ENCODE measurements around the gene MMS22L.

The MMS22L gene

GRCh38 chr6:97289332-97289731 lies 6.3 kb upstream of the MMS22L start:
- Histone ChIP-seq H3K36me3 (replicated peaks in 1 of 2; ENCODE audit: control insufficient read depth in 2 of 2, insufficient read depth in 2 of 2, low read length in 2 of 2) (no peaks in the 10 kb centered on the region), H2BK120ac (ENCODE audit: low read depth, low read length) (no peak overlapping the region), H3K14ac (ENCODE audit: low read length) (no peak overlapping the region), H2AFZ (ENCODE audit: low read length) (no peak overlapping the region), H3K79me1 (ENCODE audit: low read depth, low read length) (no peaks in the 10 kb centered on the region), H3K4ac (ENCODE audit: low read length) (no peak overlapping the region), H3K23ac (ENCODE audit: low read depth, low read length, poor library complexity) (no peak overlapping the region), H2BK12ac (ENCODE audit: low read length) (no peak overlapping the region), H3K9me3 (replicated peaks in 1 of 2; ENCODE audit: control insufficient read depth in 2 of 2, insufficient read depth in 1 of 2, low read depth in 1 of 2, low read length in 2 of 2) (peaks cover 5 to 7% of the 10 kb centered on the region in 2 donors), H3K4me2 (ENCODE audit: insufficient read depth, low read length, poor library complexity, severe bottlenecking) (no peak overlapping the region), H3K18ac (ENCODE audit: low read length) (no peak overlapping the region), H4K8ac (ENCODE audit: low read depth, low read length) (no peak overlapping the region), H4K91ac (ENCODE audit: low read depth, low read length, poor library complexity) (no peak overlapping the region), H3K27me3 (ENCODE audit: control insufficient read depth in 3 of 3, insufficient read depth in 3 of 3, low read depth in 1 of 3, low read length in 3 of 3) (no peaks in the 10 kb centered on the region), H2BK5ac (ENCODE audit: low read length) (no peak overlapping the region), H2BK15ac (ENCODE audit: low read length) (no peak overlapping the region), H3K4me1 (ENCODE audit: control insufficient read depth in 2 of 2, insufficient read depth in 1 of 2, low read depth in 1 of 2, low read length in 2 of 2) (peaks cover 0 to 2% of the 10 kb centered on the region in 2 donors), H3K27ac (replicated peaks; ENCODE audit: low read length) (no peak overlapping the region), H3K4me3 (ENCODE audit: low read length in 2 of 2) (no peak overlapping the region), H3K9ac (ENCODE audit: low read depth, low read length, poor library complexity) (no peak overlapping the region), H2AK5ac (ENCODE audit: low read depth, low read length) (no peak overlapping the region)
- DNase-seq (ENCODE audit: low spot score): no peak
- WGBS, 2 donors (ENCODE audit: extremely low coverage in 2 of 2, insufficient read length in 2 of 2, insufficient replicate concordance in 1 of 2): no CpG with 5 or more reads among the region's 4 CpGs

GRCh38 chr6:97288188-97288587 lies 5.2 kb upstream of the MMS22L start:
- H3K79me1 ChIP-seq (ENCODE audit: low read depth, low read length): no peaks in the 10 kb centered on the region
- peaks cover 5 to 7% of the 10 kb centered on the region in 2 donors for H3K9me3 ChIP-seq (replicated peaks in 1 of 2; ENCODE audit: control insufficient read depth in 2 of 2, insufficient read depth in 1 of 2, low read depth in 1 of 2, low read length in 2 of 2)
- no peak overlapping the region for H3K27ac ChIP-seq (replicated peaks; ENCODE audit: low read length)
- H3K9ac ChIP-seq (ENCODE audit: low read depth, low read length, poor library complexity): no peak overlapping the region
- no peak overlapping the region for H2BK5ac ChIP-seq (ENCODE audit: low read length)
- no peak overlapping the region for H4K8ac ChIP-seq (ENCODE audit: low read depth, low read length)
- H2AFZ ChIP-seq (ENCODE audit: low read length): no peak overlapping the region
- no peak for DNase-seq (ENCODE audit: low spot score)
- no peak overlapping the region for H2BK120ac ChIP-seq (ENCODE audit: low read depth, low read length)
- H3K4me1 ChIP-seq (ENCODE audit: control insufficient read depth in 2 of 2, insufficient read depth in 1 of 2, low read depth in 1 of 2, low read length in 2 of 2): peaks cover 0 to 2% of the 10 kb centered on the region in 2 donors
- H4K91ac ChIP-seq (ENCODE audit: low read depth, low read length, poor library complexity): no peak overlapping the region
- H3K18ac ChIP-seq (ENCODE audit: low read length): no peak overlapping the region
- no peak overlapping the region for H3K14ac ChIP-seq (ENCODE audit: low read length)
- H2BK15ac ChIP-seq (ENCODE audit: low read length): no peak overlapping the region
- H3K23ac ChIP-seq (ENCODE audit: low read depth, low read length, poor library complexity): no peak overlapping the region
- no peaks in the 10 kb centered on the region for H3K36me3 ChIP-seq (replicated peaks in 1 of 2; ENCODE audit: control insufficient read depth in 2 of 2, insufficient read depth in 2 of 2, low read length in 2 of 2)
- H2BK12ac ChIP-seq (ENCODE audit: low read length): no peak overlapping the region
- H2AK5ac ChIP-seq (ENCODE audit: low read depth, low read length): no peak overlapping the region
- no peak overlapping the region for H3K4me3 ChIP-seq (ENCODE audit: low read length in 2 of 2)
- no peak overlapping the region for H3K4ac ChIP-seq (ENCODE audit: low read length)
- H3K27me3 ChIP-seq (ENCODE audit: control insufficient read depth in 3 of 3, insufficient read depth in 3 of 3, low read depth in 1 of 3, low read length in 3 of 3): no peaks in the 10 kb centered on the region
- H3K4me2 ChIP-seq (ENCODE audit: insufficient read depth, low read length, poor library complexity, severe bottlenecking): no peak overlapping the region

- peak overlapping the region; percentile 96 for H3K18ac ChIP-seq (ENCODE audit: low read length)
- H3K36me3 ChIP-seq (replicated peaks in 1 of 2; ENCODE audit: control insufficient read depth in 2 of 2, insufficient read depth in 2 of 2, low read length in 2 of 2): peaks cover 5 to 46% of the 10 kb centered on the region in 2 donors
- no peak overlapping the region for H4K91ac ChIP-seq (ENCODE audit: low read depth, low read length, poor library complexity)
- peak overlapping the region; percentile 90 for H3K27ac ChIP-seq (replicated peaks; ENCODE audit: low read length)
- no CpG with 5 or more reads among the region's 13 CpGs for WGBS, 2 donors (ENCODE audit: extremely low coverage in 2 of 2, insufficient read length in 2 of 2, insufficient replicate concordance in 1 of 2)
- no peaks in the 10 kb centered on the region for H3K79me1 ChIP-seq (ENCODE audit: low read depth, low read length)
- no peak overlapping the region for H2AK5ac ChIP-seq (ENCODE audit: low read depth, low read length)
- H3K23ac ChIP-seq (ENCODE audit: low read depth, low read length, poor library complexity): peak overlapping the region; percentile 85
- no peak overlapping the region for H3K14ac ChIP-seq (ENCODE audit: low read length)
- peak overlapping the region; percentile 94 for H3K9ac ChIP-seq (ENCODE audit: low read depth, low read length, poor library complexity)
- peaks cover 3 to 5% of the 10 kb centered on the region in 2 donors for H3K4me1 ChIP-seq (ENCODE audit: control insufficient read depth in 2 of 2, insufficient read depth in 1 of 2, low read depth in 1 of 2, low read length in 2 of 2)
- H2BK5ac ChIP-seq (ENCODE audit: low read length): peak overlapping the region; percentile 82
- H3K4me3 ChIP-seq (ENCODE audit: low read length in 2 of 2): peak overlapping the region; percentile 93 to 95
- no peak overlapping the region for H3K4ac ChIP-seq (ENCODE audit: low read length)
- H2BK120ac ChIP-seq (ENCODE audit: low read depth, low read length): peak overlapping the region; percentile 98
- H2BK12ac ChIP-seq (ENCODE audit: low read length): no peak overlapping the region
- peak overlapping the region; percentile 68 for H3K4me2 ChIP-seq (ENCODE audit: insufficient read depth, low read length, poor library complexity, severe bottlenecking)
- no peak overlapping the region for H2BK15ac ChIP-seq (ENCODE audit: low read length)
- no peaks in the 10 kb centered on the region for H3K9me3 ChIP-seq (replicated peaks in 1 of 2; ENCODE audit: control insufficient read depth in 2 of 2, insufficient read depth in 1 of 2, low read depth in 1 of 2, low read length in 2 of 2)
- no peak overlapping the region for H4K8ac ChIP-seq (ENCODE audit: low read depth, low read length)
- no peaks in the 10 kb centered on the region for H3K27me3 ChIP-seq (ENCODE audit: control insufficient read depth in 3 of 3, insufficient read depth in 3 of 3, low read depth in 1 of 3, low read length in 3 of 3)
- H2AFZ ChIP-seq (ENCODE audit: low read length): peak overlapping the region; percentile 100
- peak; percentile 15 for DNase-seq (ENCODE audit: low spot score)
These were observed 734 bp downstream of the MMS22L start for GRCh38 chr6:97282238-97282725.

GRCh38 chr6:97280766-97281165 lies 2.2 kb downstream of the MMS22L start:
- no CpG with 5 or more reads among the region's 1 CpG for WGBS, 2 donors (ENCODE audit: extremely low coverage in 2 of 2, insufficient read length in 2 of 2, insufficient replicate concordance in 1 of 2)
- Histone ChIP-seq H2BK15ac (ENCODE audit: low read length) (no peak overlapping the region), H3K9ac (ENCODE audit: low read depth, low read length, poor library complexity) (no peak overlapping the region), H2AFZ (ENCODE audit: low read length) (no peak overlapping the region), H2BK12ac (ENCODE audit: low read length) (no peak overlapping the region), H3K14ac (ENCODE audit: low read length) (no peak overlapping the region), H3K4ac (ENCODE audit: low read length) (no peak overlapping the region), H3K23ac (ENCODE audit: low read depth, low read length, poor library complexity) (no peak overlapping the region), H2BK5ac (ENCODE audit: low read length) (no peak overlapping the region), H3K9me3 (replicated peaks in 1 of 2; ENCODE audit: control insufficient read depth in 2 of 2, insufficient read depth in 1 of 2, low read depth in 1 of 2, low read length in 2 of 2) (no peaks in the 10 kb centered on the region), H3K18ac (ENCODE audit: low read length) (no peak overlapping the region), H3K79me1 (ENCODE audit: low read depth, low read length) (no peaks in the 10 kb centered on the region), H4K91ac (ENCODE audit: low read depth, low read length, poor library complexity) (no peak overlapping the region), H4K8ac (ENCODE audit: low read depth, low read length) (no peak overlapping the region), H3K36me3 (replicated peaks in 1 of 2; ENCODE audit: control insufficient read depth in 2 of 2, insufficient read depth in 2 of 2, low read length in 2 of 2) (peaks cover 10 to 62% of the 10 kb centered on the region in 2 donors), H3K4me3 (ENCODE audit: low read length in 2 of 2) (peak overlapping the region in 1 of 2 donors; percentile 93), H3K4me1 (ENCODE audit: control insufficient read depth in 2 of 2, insufficient read depth in 1 of 2, low read depth in 1 of 2, low read length in 2 of 2) (peaks cover 3 to 5% of the 10 kb centered on the region in 2 donors), H3K4me2 (ENCODE audit: insufficient read depth, low read length, poor library complexity, severe bottlenecking) (no peak overlapping the region), H2BK120ac (ENCODE audit: low read depth, low read length) (no peak overlapping the region), H2AK5ac (ENCODE audit: low read depth, low read length) (no peak overlapping the region), H3K27ac (replicated peaks; ENCODE audit: low read length) (no peak overlapping the region), H3K27me3 (ENCODE audit: control insufficient read depth in 3 of 3, insufficient read depth in 3 of 3, low read depth in 1 of 3, low read length in 3 of 3) (no peaks in the 10 kb centered on the region)
- DNase-seq (ENCODE audit: low spot score): no peak

All from neuronal stem cell (in vitro differentiated cells).